PFSK-1 (cell line): Measurements from ENCODE around the gene WDFY3.

Source experiments
- POLR2AphosphoS5 ChIP-seq: IDR thresholded peaks from 2 replicates; pipeline ENCODE4 v1.6.1; 2012; ENCODE audit warnings: low read depth, mild to moderate bottlenecking, control low read depth, low read length, moderate library complexity
- REST ChIP-seq, 2 experiments: IDR thresholded peaks; 2 replicates each; pipeline versions ENCODE4 v1.6.1 to v1.8.0; 2011 to 2012; ENCODE audit warnings: low read depth in 2 of 2, low read length in 2 of 2, control low read depth in 1 of 2, inconsistent platforms in 1 of 2, mild to moderate bottlenecking in 1 of 2, moderate library complexity in 1 of 2; ENCODE audit not compliant: insufficient read depth in 1 of 2
- SIN3A ChIP-seq: IDR thresholded peaks from 2 replicates; pipeline ENCODE4 v1.6.1; 2012; ENCODE audit warnings: mild to moderate bottlenecking, low read length, moderate library complexity, borderline replicate concordance; ENCODE audit not compliant: insufficient read depth

- no peak for TF ChIP-seq REST (IDR thresholded peaks at IDR 0.05; ENCODE audit: insufficient read depth in 1 of 2, low read depth in 2 of 2, low read length in 2 of 2)
- no peak for TF ChIP-seq POLR2AphosphoS5
- no peak for TF ChIP-seq SIN3A
Observed at GRCh38 chr4:84708406-84709135, 257.9 kb downstream of the WDFY3 start.
